Stomach (tissue), 9 donors: Measurements from ENCODE around the gene DAPK2. TPM values are rescaled to one million over a fixed set of nuclear protein-coding genes. Genes with fewer than 3 reads are reported as not detected.
"Not testable (repeated sequence)": the region's sequence is repeated elsewhere in the genome, so short reads cannot be mapped to it uniquely, and the experiment has no call there.

Source experiments
- DNase-seq, 2 donors: peaks; one replicate each; pipeline versions ENCODE4 v3.0.0 to v3.0.0-alpha.2; 2013 to 2019
- H3K27ac ChIP-seq, 5 donors: fragments of 200-600 bp in 4 of 5; sonication (generic) in 4 of 5; one replicate each; pipeline ENCODE4 v1.5.1; 2013 to 2019; ENCODE audit warnings: mild to moderate bottlenecking in 1 of 5, moderate library complexity in 1 of 5
- H3K27me3 ChIP-seq, 3 donors: fragments of 200-600 bp; sonication (generic); one replicate each; pipeline ENCODE4 v1.5.1; 2017 to 2019; ENCODE audit warnings: mixed run types in 1 of 3
- H3K36me3 ChIP-seq, 4 donors: fragments of 200-600 bp; sonication (generic); 1 replicate in 3 of 4; 2 replicates in 1 of 4; pipeline ENCODE4 v1.5.1; 2016 to 2019
- H3K4me1 ChIP-seq, 4 donors: fragments of 200-600 bp; sonication (generic); one replicate each; pipeline ENCODE4 v1.5.1; 2016 to 2019
- H3K4me3 ChIP-seq, 4 donors: fragments of 200-600 bp; sonication (generic) in 3 of 4; one replicate each; pipeline ENCODE4 v1.5.1; 2016 to 2019; ENCODE audit warnings: mild to moderate bottlenecking in 1 of 4
- H3K9me3 ChIP-seq, 4 donors: fragments of 200-600 bp; sonication (generic); one replicate each; pipeline ENCODE4 v1.5.1; 2016 to 2019
- CTCF ChIP-seq, 7 experiments: fragments of 450-650 bp in 4 of 7; fragments of 200-600 bp in 3 of 7; sonication (generic) in 3 of 7; IDR thresholded peaks; one replicate each; pipeline ENCODE4 v1.5.1; 2016 to 2019; ENCODE audit warnings: antibody characterized with exemption in 7 of 7, control low read depth in 2 of 7, mild to moderate bottlenecking in 1 of 7
- EP300 ChIP-seq: sonication (generic); formaldehyde crosslinking; IDR thresholded peaks from one replicate; pipeline ENCODE4 v1.6.1; 2017; ENCODE audit warnings: antibody characterized with exemption
- POLR2A ChIP-seq, 4 donors: fragments of 450-650 bp; IDR thresholded peaks; one replicate each; pipeline ENCODE4 v1.6.1; 2016; ENCODE audit warnings: antibody characterized with exemption in 4 of 4, control low read depth in 2 of 4, mild to moderate bottlenecking in 1 of 4, moderate library complexity in 1 of 4
- POLR2AphosphoS5 ChIP-seq, 3 donors: sonication (generic); formaldehyde crosslinking; IDR thresholded peaks; one replicate each; pipeline ENCODE4 v1.6.1; 2016; ENCODE audit warnings: antibody characterized with exemption in 3 of 3
- WGBS, 5 donors: extraction: QIAGEN DNeasy Blood & Tissue Kit in 3 of 5; methylation state at CpG; one replicate each; pipeline versions ENCODE4 v1.1.5 to v1.1.7; 2013 to 2018; 5-methylcytosine and 5-hydroxymethylcytosine counted together
- intact Hi-C: fragments of 100-400 bp; cut with DNase I; formaldehyde crosslinking; loops from one replicate; pipeline ENCODE4 v1.15.1; 2023; ENCODE audit warnings: low total_unique reads
- polyA plus RNA-seq, 3 donors: library from polyadenylated mRNA; stranded (reverse); fragments of 200-250 nt; gene quantifications; one replicate each; pipeline ENCODE4 v1.2.3, GENCODE V29; 2013
- total RNA-seq, 5 donors: library from RNA; depleted of rRNA; stranded (reverse); fragments of >200 nt; gene quantifications; one replicate each; pipeline versions ENCODE4 v1.1.0 to v1.2.3, GENCODE V29; 2014 to 2016
- donor health status: healthy with polysubstance abuse.
- donor health status: Bipolar disorder and iron deficiency.
- donor health status: healthy.

Gene DAPK2
- total and polyA plus RNA-seq, 8 donors = 5.2 to 178 (median 16.6) TPM

DNA sequence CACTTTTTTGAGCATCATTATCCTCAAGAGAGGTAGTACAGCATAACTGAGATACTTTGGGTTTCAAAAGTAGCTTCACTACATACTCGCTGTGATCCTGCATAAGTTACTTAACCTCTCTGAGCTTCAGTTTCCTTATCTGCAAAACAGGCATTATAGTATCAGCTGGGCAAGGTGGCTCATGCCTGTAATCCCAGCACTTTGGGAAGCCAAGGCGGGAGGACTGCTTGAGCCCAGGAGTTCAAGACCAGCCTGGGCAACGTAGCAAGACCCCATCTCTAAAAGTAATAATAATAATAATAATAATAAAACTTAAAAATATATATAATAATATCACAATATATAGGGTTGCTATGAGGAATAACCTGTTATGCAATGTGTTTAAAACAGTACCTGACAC, 36.5 kb upstream of the DAPK2 start:
- TF ChIP-seq POLR2AphosphoS5 (IDR thresholded peaks at IDR 0.05) (no peak), POLR2A (IDR thresholded peaks at IDR 0.05) (no peak), EP300 (no peak), CTCF (IDR thresholded peaks at IDR 0.05) (no peak)
- Histone ChIP-seq H3K27me3 (no peaks in the 10 kb centered on the region), H3K4me3 (no peak overlapping the region), H3K4me1 (no peaks in the 10 kb centered on the region), H3K27ac (no peak overlapping the region), H3K36me3 (peaks cover 12 to 82% (median 81%) of the 10 kb centered on the region in 4 donors), H3K9me3 (no peaks in the 10 kb centered on the region)
- WGBS, 5 donors = 64 to 84% (median 82%) methylated on average over 3 of the region's 3 CpGs
- no peak for DNase-seq
- intact Hi-C loops = no loop called here

DNA sequence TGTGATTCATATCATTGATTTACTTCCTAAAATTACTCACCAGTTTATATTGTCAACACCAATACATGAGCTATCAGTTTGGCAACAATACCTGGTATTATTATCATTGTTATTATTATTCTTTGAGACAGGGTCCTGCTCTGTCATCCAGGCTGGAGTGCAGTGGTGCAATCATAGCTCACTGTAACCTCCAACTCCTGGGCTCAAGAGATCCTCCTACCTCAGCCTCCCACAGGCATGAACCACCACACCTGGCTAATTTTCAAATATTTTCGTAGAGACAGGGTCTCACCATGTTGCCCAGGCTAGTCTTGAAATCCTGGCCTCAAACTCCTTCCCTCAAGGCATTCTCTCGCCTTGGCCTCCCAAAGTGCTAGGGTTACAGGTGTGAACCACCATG, 27.2 kb upstream of the DAPK2 start:
- 95 to 97% (median 95%) methylated on average over 2 of the region's 2 CpGs for WGBS, 5 donors
- intact Hi-C loops, DNase-seq, H3K9me3 ChIP-seq, H3K27me3 ChIP-seq, H3K4me3 ChIP-seq: not testable (repeated sequence)
- peaks cover 18 to 43% (median 29%) of the 10 kb centered on the region in 4 donors for H3K4me1 ChIP-seq
- peak overlapping the region in 1 of 5 donors; percentile 80 for H3K27ac ChIP-seq
- peaks cover 3 to 48% (median 29%) of the 10 kb centered on the region in 4 donors for H3K36me3 ChIP-seq

GRCh38 chr15:64072812-64073211, 26.5 kb upstream of the DAPK2 start:
- peaks cover 19 to 46% (median 30%) of the 10 kb centered on the region in 4 donors for H3K4me1 ChIP-seq
- no peak overlapping the region for H3K4me3 ChIP-seq
- peak in 1 of 2 donors; percentile 24 for DNase-seq
- H3K9me3 ChIP-seq = no peaks in the 10 kb centered on the region
- TF ChIP-seq POLR2AphosphoS5 (IDR thresholded peaks at IDR 0.05) (peak in 1 of 3 donors; percentile 10), CTCF (IDR thresholded peaks at IDR 0.05) (no peak)
- intact Hi-C loops = no loop called here
- 31 to 69% (median 61%) methylated on average over 2 of the region's 2 CpGs for WGBS, 5 donors
- no peaks in the 10 kb centered on the region for H3K27me3 ChIP-seq
- peak overlapping the region in 4 of 5 donors; percentile 11 to 80 (median 49) for H3K27ac ChIP-seq
- H3K36me3 ChIP-seq = peaks cover 3 to 48% (median 29%) of the 10 kb centered on the region in 4 donors

DNA sequence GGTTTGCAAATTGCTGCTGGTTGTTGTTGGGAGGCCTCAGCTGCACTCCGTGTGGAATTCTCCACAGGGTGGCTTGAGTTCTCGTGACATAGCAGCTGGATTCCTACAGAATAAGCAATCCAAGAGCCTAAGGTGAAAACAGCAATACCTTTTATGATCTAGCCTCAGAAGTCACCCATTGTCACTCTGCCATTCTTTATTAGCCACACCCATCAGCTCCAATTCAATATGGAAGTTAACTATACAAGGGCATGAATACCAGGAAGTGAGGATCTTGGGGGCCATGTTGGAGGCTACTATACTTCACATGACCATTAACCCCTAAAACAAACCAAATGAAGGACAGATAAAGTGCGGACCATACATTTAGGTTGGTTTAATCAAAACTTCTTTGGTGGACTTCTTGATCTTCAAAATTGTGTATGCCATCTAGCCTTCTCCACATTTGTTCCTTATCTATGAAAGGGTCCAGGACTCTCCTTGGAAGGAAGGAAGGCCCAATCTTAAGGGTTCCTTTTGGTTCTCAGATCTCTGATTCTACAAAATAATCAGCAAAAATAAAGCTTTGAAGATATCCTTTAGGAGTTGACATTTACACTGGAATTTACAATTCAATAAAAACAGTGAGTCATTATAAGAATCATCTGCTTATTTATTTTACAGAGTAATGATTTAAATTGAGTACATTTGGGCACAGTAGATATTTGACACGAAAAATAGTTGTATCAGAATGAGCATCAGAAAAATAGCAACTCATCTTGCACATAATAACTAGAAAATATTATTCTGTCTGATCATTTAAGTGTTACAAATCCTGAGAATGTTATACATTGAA, 25.9 kb upstream of the DAPK2 start:
- Histone ChIP-seq H3K4me1 (peaks cover 24 to 52% (median 34%) of the 10 kb centered on the region in 4 donors), H3K27me3 (no peaks in the 10 kb centered on the region), H3K36me3 (peaks cover 3 to 43% (median 28%) of the 10 kb centered on the region in 4 donors), H3K9me3 (no peaks in the 10 kb centered on the region), H3K27ac (peak overlapping the region; percentile 21 to 80 (median 71)), H3K4me3 (no peak overlapping the region)
- TF ChIP-seq POLR2AphosphoS5 (IDR thresholded peaks at IDR 0.05) (no peak), EP300 (no peak), POLR2A (IDR thresholded peaks at IDR 0.05) (no peak), CTCF (IDR thresholded peaks at IDR 0.05) (no peak)
- DNase-seq = no peak
- intact Hi-C loops = no loop called here
- WGBS, 5 donors = 82 to 88% (median 86%) methylated on average over 4 of the region's 4 CpGs
